HCT116 (cell line): ENCODE results near the gene DIO3. TPM values are rescaled to one million over a fixed set of nuclear protein-coding genes. Genes with fewer than 3 reads are reported as not detected.

Experiments used
- ATAC-seq: fragments of 200-7000 bp; cut with Tn5 transposase; 2 replicates; pipeline ENCODE4 v1.9.1; 2020; ENCODE audit warnings: mild to moderate bottlenecking, moderate library complexity
- BruUV-seq: library from RNA; stranded (reverse); fragments of 400-500 nt; replicated peaks from 2 replicates; lab custom pipeline; 2021; lab: Mats Ljungman, UMichigan
- CTCF ChIA-PET: fragments of 300-600 bp; sonication (Branson Sonifier 250); formaldehyde crosslinking; loops from one replicate; lab custom pipeline; 2021; ENCODE audit warnings: antibody characterized with exemption; lab: Charles Lee
- POLR2A ChIA-PET: fragments of 300-600, 350-600 bp; sonication (Branson Sonifier 250); formaldehyde crosslinking; loops from one replicate; lab custom pipeline; 2021; ENCODE audit warnings: antibody characterized with exemption; lab: Charles Lee
- RAD21 ChIA-PET, 2 experiments: fragments of 300-600 bp; sonication (Branson Sonifier 250); formaldehyde crosslinking; loops; one replicate each; lab custom pipeline; 2023; ENCODE audit warnings: low total read pairs in 2 of 2; ENCODE audit not compliant: uncharacterized antibody in 2 of 2, unreplicated experiment in 2 of 2, low non-redundant PET in 1 of 2; lab: Charles Lee
- DNase-seq: peaks from one replicate; pipeline ENCODE4 v3.0.0-alpha.2; 2010; ENCODE audit warnings: low read depth, low spot score
- H2AFZ ChIP-seq: fragments of 200-600 bp; shearing (Covaris generic), sonication (generic); 2 replicates; pipeline ENCODE4 v1.6.1; 2017; ENCODE audit warnings: low read depth, mixed run types, mixed read lengths, antibody characterized with exemption, low read length; ENCODE audit not compliant: poor library complexity, severe bottlenecking
- H3K27ac ChIP-seq: 2 replicates; pipeline ENCODE4 v1.5.1; 2012; ENCODE audit warnings: low read depth, low read length
- H3K27me3 ChIP-seq: fragments of 200-600 bp; sonication (generic); 2 replicates; pipeline ENCODE4 v1.6.1; 2016; ENCODE audit warnings: mixed run types, low read length, mixed read lengths; ENCODE audit not compliant: insufficient read depth
- H3K36me3 ChIP-seq, 2 experiments: fragments of 200-500 bp in 1 of 2; fragments of 200-600 bp in 1 of 2; sonication (Bioruptor generic) in 1 of 2; sonication (generic) in 1 of 2; 2 replicates each; pipeline versions ENCODE4 v1.5.1 to v1.6.1; 2014 to 2016; ENCODE audit warnings: low read length in 2 of 2, inconsistent platforms in 1 of 2, mixed read lengths in 1 of 2, mixed run types in 1 of 2; ENCODE audit not compliant: insufficient read depth in 2 of 2, control insufficient read depth in 1 of 2
- H3K4me1 ChIP-seq, 2 experiments: fragments of 200-600 bp in 1 of 2; sonication (generic) in 1 of 2; 2 replicates each; pipeline versions ENCODE4 v1.5.1 to v1.6.1; 2012 to 2017; ENCODE audit warnings: low read length in 2 of 2, inconsistent platforms in 1 of 2, mild to moderate bottlenecking in 1 of 2, mixed read lengths in 1 of 2, mixed run types in 1 of 2, moderate library complexity in 1 of 2; ENCODE audit not compliant: insufficient read depth in 2 of 2, control insufficient read depth in 1 of 2
- H3K4me2 ChIP-seq: fragments of 200-600 bp; sonication (generic); 2 replicates; pipeline ENCODE4 v1.6.1; 2017; ENCODE audit warnings: mixed run types, low read length, mixed read lengths
- H3K4me3 ChIP-seq, 2 experiments: fragments of 200-600 bp in 1 of 2; sonication (generic) in 1 of 2; replicated peaks in 1 of 2; 2 replicates each; pipeline ENCODE4 v1.5.1; 2011 to 2016; ENCODE audit warnings: low read length in 2 of 2, control low read depth in 1 of 2, low read depth in 1 of 2, mild to moderate bottlenecking in 1 of 2, mixed read lengths in 1 of 2, mixed run types in 1 of 2
- H3K79me2 ChIP-seq: fragments of 200-600 bp; sonication (generic); 2 replicates; pipeline ENCODE4 v1.6.1; 2017; ENCODE audit warnings: mild to moderate bottlenecking, mixed run types, low read length, moderate library complexity, mixed read lengths; ENCODE audit not compliant: insufficient read depth
- H3K9ac ChIP-seq: fragments of 200-600 bp; sonication (generic); 2 replicates; pipeline ENCODE4 v1.6.1; 2016; ENCODE audit warnings: low read length, mixed read lengths
- H3K9me2 ChIP-seq: fragments of 200-600 bp; sonication (generic), shearing (Covaris generic); 2 replicates; pipeline ENCODE4 v1.6.1; 2017; ENCODE audit warnings: mixed run types, mild to moderate bottlenecking, moderate library complexity; ENCODE audit not compliant: insufficient read depth
- H3K9me3 ChIP-seq, 2 experiments: fragments of 200-500 bp in 1 of 2; fragments of 200-600 bp in 1 of 2; sonication (Bioruptor generic) in 1 of 2; sonication (generic) in 1 of 2; 2 replicates each; pipeline ENCODE4 v1.6.1; 2014 to 2017; ENCODE audit warnings: low read length in 2 of 2, mixed read lengths in 2 of 2, inconsistent platforms in 1 of 2, low read depth in 1 of 2, mild to moderate bottlenecking in 1 of 2, mixed run types in 1 of 2, moderate library complexity in 1 of 2; ENCODE audit not compliant: control insufficient read depth in 1 of 2, insufficient read depth in 1 of 2
- H4K20me1 ChIP-seq: fragments of 200-600 bp; sonication (generic), shearing (Covaris generic); 2 replicates; pipeline ENCODE4 v1.6.1; 2017; ENCODE audit warnings: mixed run types, mild to moderate bottlenecking, moderate library complexity; ENCODE audit not compliant: insufficient read depth
- EZH2 ChIP-seq: fragments of 200-600 bp; sonication (generic); IDR thresholded peaks from 2 replicates; pipeline ENCODE4 v1.6.1; 2017; ENCODE audit warnings: antibody characterized with exemption, mixed run types
- FOSL1 ChIP-seq: IDR thresholded peaks from 2 replicates; pipeline ENCODE4 v1.6.1; 2012; ENCODE audit warnings: low read depth
- JUND ChIP-seq: IDR thresholded peaks from 2 replicates; pipeline ENCODE4 v1.6.1; 2012
- POLR2A ChIP-seq: IDR thresholded peaks from 2 replicates; pipeline ENCODE4 v1.7.0; 2011; ENCODE audit warnings: borderline replicate concordance; ENCODE audit not compliant: insufficient read depth, insufficient read length; ENCODE audit errors: extremely low read depth
- RAD21 ChIP-seq: IDR thresholded peaks from 2 replicates; pipeline ENCODE4 v1.6.1; 2012; ENCODE audit warnings: low read depth, mild to moderate bottlenecking
- SP1 ChIP-seq: IDR thresholded peaks from 2 replicates; pipeline ENCODE4 v1.6.1; 2012; ENCODE audit warnings: low read depth
- SRF ChIP-seq: IDR thresholded peaks from 2 replicates; pipeline ENCODE4 v1.6.1; 2012; ENCODE audit warnings: low read depth
- TCF7L2 ChIP-seq: IDR thresholded peaks from 2 replicates; pipeline ENCODE4 v1.7.0; 2011; ENCODE audit warnings: borderline replicate concordance, inconsistent platforms; ENCODE audit not compliant: insufficient read depth, insufficient read length; ENCODE audit errors: extremely low read depth
- YY1 ChIP-seq: IDR thresholded peaks from 2 replicates; pipeline ENCODE4 v1.6.1; 2011; ENCODE audit warnings: low read length, low read depth, moderate library complexity, mild to moderate bottlenecking; ENCODE audit not compliant: insufficient replicate concordance; ENCODE audit errors: extremely low read depth
- ZFX ChIP-seq: fragments of 450-650 bp; IDR thresholded peaks from 2 replicates; pipeline ENCODE4 v1.6.1; 2017
- ZNF274 ChIP-seq: fragments of 200-500 bp; sonication (Bioruptor generic); IDR thresholded peaks from 2 replicates; pipeline ENCODE4 v1.6.1; 2014; ENCODE audit warnings: mild to moderate bottlenecking, low read depth, low read length, inconsistent platforms
- intact Hi-C: fragments of 100-400 bp; cut with micrococcal nuclease; formaldehyde crosslinking; loops from 2 replicates; pipeline ENCODE4 v1.10.0; 2022
- total RNA-seq: library from RNA; stranded (reverse); gene quantifications from one replicate; pipeline ENCODE4 v1.2.1, GENCODE V29; 2021; ENCODE audit not compliant: unreplicated experiment
- TF ChIP-seq, protein P1 (sequence below), 3 experiments: fragments of 200-600 bp in 1 of 3; sonication (generic) in 1 of 3; IDR thresholded peaks in 2 of 3; conservative IDR thresholded peaks in 1 of 3; 2 replicates each; pipeline ENCODE4 v1.5.1; 2012 to 2017; ENCODE audit warnings: low read depth in 2 of 3, low read length in 2 of 3, antibody characterized with exemption in 1 of 3, borderline replicate concordance in 1 of 3, control low read depth in 1 of 3, mild to moderate bottlenecking in 1 of 3, mixed read lengths in 1 of 3, mixed run types in 1 of 3, moderate library complexity in 1 of 3; ENCODE audit not compliant: insufficient read depth in 1 of 3
- TF ChIP-seq, protein P2 (sequence below): IDR thresholded peaks from 2 replicates; pipeline ENCODE4 v1.6.1; 2011; ENCODE audit warnings: mild to moderate bottlenecking, low read length, moderate library complexity; ENCODE audit not compliant: insufficient replicate concordance; ENCODE audit errors: extremely low read depth
- TF ChIP-seq, protein P3 (sequence below): IDR thresholded peaks from 2 replicates; pipeline ENCODE4 v1.6.1; 2012

DIO3 gene
- total RNA-seq, 1 experiment from 2014 or later: 0.34 TPM

- TF ChIP-seq, protein P1, sequence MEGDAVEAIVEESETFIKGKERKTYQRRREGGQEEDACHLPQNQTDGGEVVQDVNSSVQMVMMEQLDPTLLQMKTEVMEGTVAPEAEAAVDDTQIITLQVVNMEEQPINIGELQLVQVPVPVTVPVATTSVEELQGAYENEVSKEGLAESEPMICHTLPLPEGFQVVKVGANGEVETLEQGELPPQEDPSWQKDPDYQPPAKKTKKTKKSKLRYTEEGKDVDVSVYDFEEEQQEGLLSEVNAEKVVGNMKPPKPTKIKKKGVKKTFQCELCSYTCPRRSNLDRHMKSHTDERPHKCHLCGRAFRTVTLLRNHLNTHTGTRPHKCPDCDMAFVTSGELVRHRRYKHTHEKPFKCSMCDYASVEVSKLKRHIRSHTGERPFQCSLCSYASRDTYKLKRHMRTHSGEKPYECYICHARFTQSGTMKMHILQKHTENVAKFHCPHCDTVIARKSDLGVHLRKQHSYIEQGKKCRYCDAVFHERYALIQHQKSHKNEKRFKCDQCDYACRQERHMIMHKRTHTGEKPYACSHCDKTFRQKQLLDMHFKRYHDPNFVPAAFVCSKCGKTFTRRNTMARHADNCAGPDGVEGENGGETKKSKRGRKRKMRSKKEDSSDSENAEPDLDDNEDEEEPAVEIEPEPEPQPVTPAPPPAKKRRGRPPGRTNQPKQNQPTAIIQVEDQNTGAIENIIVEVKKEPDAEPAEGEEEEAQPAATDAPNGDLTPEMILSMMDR (IDR thresholded peaks at IDR 0.05 in 2 of 3, conservative IDR thresholded peaks at IDR 0.05 in 1 of 3; ENCODE audit: borderline replicate concordance in 1 of 3, insufficient read depth in 1 of 3, low read depth in 2 of 3, low read length in 2 of 3): no peak
These were observed 671 bp upstream of the DIO3 start (continued) for GRCh38 chr14:101560534-101561113.

DNA sequence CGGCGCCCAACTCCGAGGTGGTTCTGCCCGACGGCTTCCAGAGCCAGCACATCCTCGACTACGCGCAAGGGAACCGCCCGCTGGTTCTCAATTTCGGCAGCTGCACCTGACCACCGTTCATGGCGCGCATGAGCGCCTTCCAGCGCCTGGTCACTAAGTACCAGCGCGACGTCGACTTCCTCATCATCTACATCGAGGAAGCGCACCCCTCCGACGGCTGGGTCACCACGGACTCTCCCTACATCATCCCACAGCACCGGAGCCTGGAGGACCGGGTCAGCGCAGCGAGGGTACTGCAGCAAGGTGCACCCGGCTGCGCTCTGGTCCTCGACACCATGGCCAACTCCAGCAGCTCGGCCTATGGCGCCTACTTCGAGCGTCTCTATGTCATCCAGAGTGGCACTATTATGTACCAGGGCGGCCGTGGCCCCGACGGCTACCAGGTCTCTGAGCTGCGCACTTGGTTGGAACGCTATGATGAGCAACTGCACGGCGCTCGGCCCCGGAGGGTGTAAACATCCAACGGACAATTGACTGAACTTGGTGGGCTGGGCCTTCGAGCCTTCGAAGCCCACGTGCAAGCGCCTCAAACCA lies 699 bp downstream of the DIO3 start:
- no peaks in the 10 kb centered on the region for H4K20me1 ChIP-seq
- POLR2A ChIA-PET: no interaction called here
- intact Hi-C loops: no loop called here

More for the DNA sequence above, 699 bp downstream of the DIO3 start:
- no peak for ATAC-seq
- Histone ChIP-seq H3K9me2 (no peaks in the 10 kb centered on the region), H2AFZ (no peak overlapping the region), H3K9me3 (no peaks in the 10 kb centered on the region), H3K4me3 (no peak overlapping the region), H3K27ac (no peak overlapping the region), H3K27me3 (0 out of 2 replicates have a peak, but pooled peaks cover 5% of the 10 kb centered on the region), H3K36me3 (no peaks in the 10 kb centered on the region), H3K9ac (no peak overlapping the region), H3K4me2 (no peak overlapping the region), H3K79me2 (no peaks in the 10 kb centered on the region), H3K4me1 (peaks cover 0 to 4% of the 10 kb centered on the region in 2 experiments; a peak in 1 of 4 replicates)
- no TSS peak for BruUV-seq
- no peak for TF ChIP-seq EZH2
- TF ChIP-seq SRF: no peak
- TF ChIP-seq SP1: no peak
- TF ChIP-seq, protein P2, sequence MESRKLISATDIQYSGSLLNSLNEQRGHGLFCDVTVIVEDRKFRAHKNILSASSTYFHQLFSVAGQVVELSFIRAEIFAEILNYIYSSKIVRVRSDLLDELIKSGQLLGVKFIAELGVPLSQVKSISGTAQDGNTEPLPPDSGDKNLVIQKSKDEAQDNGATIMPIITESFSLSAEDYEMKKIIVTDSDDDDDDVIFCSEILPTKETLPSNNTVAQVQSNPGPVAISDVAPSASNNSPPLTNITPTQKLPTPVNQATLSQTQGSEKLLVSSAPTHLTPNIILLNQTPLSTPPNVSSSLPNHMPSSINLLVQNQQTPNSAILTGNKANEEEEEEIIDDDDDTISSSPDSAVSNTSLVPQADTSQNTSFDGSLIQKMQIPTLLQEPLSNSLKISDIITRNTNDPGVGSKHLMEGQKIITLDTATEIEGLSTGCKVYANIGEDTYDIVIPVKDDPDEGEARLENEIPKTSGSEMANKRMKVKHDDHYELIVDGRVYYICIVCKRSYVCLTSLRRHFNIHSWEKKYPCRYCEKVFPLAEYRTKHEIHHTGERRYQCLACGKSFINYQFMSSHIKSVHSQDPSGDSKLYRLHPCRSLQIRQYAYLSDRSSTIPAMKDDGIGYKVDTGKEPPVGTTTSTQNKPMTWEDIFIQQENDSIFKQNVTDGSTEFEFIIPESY: no peak
- TF ChIP-seq POLR2A: no peak
- no peak for TF ChIP-seq ZNF274
- no peak for TF ChIP-seq FOSL1
- no peak for TF ChIP-seq RAD21
- no peak for TF ChIP-seq TCF7L2
- TF ChIP-seq YY1: no peak
- TF ChIP-seq, protein P1 (IDR thresholded peaks at IDR 0.05 in 2 of 3, conservative IDR thresholded peaks at IDR 0.05 in 1 of 3; ENCODE audit: borderline replicate concordance in 1 of 3, insufficient read depth in 1 of 3, low read depth in 2 of 3, low read length in 2 of 3): no peak
- TF ChIP-seq JUND: no peak
- no peak for TF ChIP-seq ZFX
- TF ChIP-seq, protein P3, sequence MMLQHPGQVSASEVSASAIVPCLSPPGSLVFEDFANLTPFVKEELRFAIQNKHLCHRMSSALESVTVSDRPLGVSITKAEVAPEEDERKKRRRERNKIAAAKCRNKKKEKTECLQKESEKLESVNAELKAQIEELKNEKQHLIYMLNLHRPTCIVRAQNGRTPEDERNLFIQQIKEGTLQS: no peak
- DNase-seq: no peak
- ChIA-PET CTCF (no interaction called here), RAD21 (no interaction called here)
